ENCODE data around the gene UBN1.
"Not testable (repeated sequence)": the region's sequence is repeated elsewhere in the genome, so short reads cannot be mapped to it uniquely, and the experiment has no call there.

The UBN1 gene

GRCh38 chr16:4890686-4891085, 43.4 kb downstream of the UBN1 start:
- DNase-seq = no peak

- no peak for DNase-seq
These were observed 44.0 kb downstream of the UBN1 start for GRCh38 chr16:4891097-4891885.

GRCh38 chr16:4891886-4892216, 44.6 kb downstream of the UBN1 start:
- no peak for DNase-seq

GRCh38 chr16:4892361-4893102, 45.3 kb downstream of the UBN1 start:
- no peak for DNase-seq

GRCh38 chr16:4893103-4893862, 46.0 kb downstream of the UBN1 start:
- no peak for DNase-seq

GRCh38 chr16:4894276-4895150, 47.2 kb downstream of the UBN1 start:
- DNase-seq = no peak

- DNase-seq = no peak
These were observed 48.1 kb downstream of the UBN1 start for GRCh38 chr16:4895366-4895765.

GRCh38 chr16:4896761-4897160, 49.5 kb downstream of the UBN1 start:
- DNase-seq = not testable (repeated sequence)

- DNase-seq = no peak
These were observed 50.0 kb downstream of the UBN1 start for GRCh38 chr16:4897328-4897727.

- no peak for DNase-seq
These were observed 51.7 kb downstream of the UBN1 start for GRCh38 chr16:4898811-4899473.

- no peak for DNase-seq
These were observed 52.2 kb downstream of the UBN1 start for GRCh38 chr16:4899474-4899846.

GRCh38 chr16:4900036-4900435, 52.8 kb downstream of the UBN1 start:
- DNase-seq = no peak

GRCh38 chr16:4900750-4901149, 53.5 kb downstream of the UBN1 start:
- DNase-seq = no peak

GRCh38 chr16:4902038-4902437, 54.8 kb downstream of the UBN1 start:
- DNase-seq = no peak

- no peak for DNase-seq
These were observed 57.0 kb downstream of the UBN1 start for GRCh38 chr16:4904108-4904941.

- no peak for DNase-seq
These were observed 57.8 kb downstream of the UBN1 start for GRCh38 chr16:4904942-4905615.

GRCh38 chr16:4908854-4909401, 61.6 kb downstream of the UBN1 start:
- DNase-seq = no peak

GRCh38 chr16:4909825-4910224, 62.5 kb downstream of the UBN1 start:
- DNase-seq = no peak

- DNase-seq = no peak
These were observed 63.5 kb downstream of the UBN1 start for GRCh38 chr16:4910828-4911227.

GRCh38 chr16:4911970-4912386, 64.7 kb downstream of the UBN1 start:
- DNase-seq = no peak
